HG03025 (cell line): ENCODE results near the gene PRSS56.
"Not testable (repeated sequence)": the region's sequence is repeated elsewhere in the genome, so short reads cannot be mapped to it uniquely, and the experiment has no call there.

ENCODE experiments used
- ATAC-seq: cut with Tn5 transposase; IDR thresholded peaks from one replicate; pipeline ENCODE4 v1.9.1; 2021; ENCODE audit warnings: mild to moderate bottlenecking, moderate library complexity; ENCODE audit not compliant: unreplicated experiment, low FRiP score

PRSS56 gene

DNA sequence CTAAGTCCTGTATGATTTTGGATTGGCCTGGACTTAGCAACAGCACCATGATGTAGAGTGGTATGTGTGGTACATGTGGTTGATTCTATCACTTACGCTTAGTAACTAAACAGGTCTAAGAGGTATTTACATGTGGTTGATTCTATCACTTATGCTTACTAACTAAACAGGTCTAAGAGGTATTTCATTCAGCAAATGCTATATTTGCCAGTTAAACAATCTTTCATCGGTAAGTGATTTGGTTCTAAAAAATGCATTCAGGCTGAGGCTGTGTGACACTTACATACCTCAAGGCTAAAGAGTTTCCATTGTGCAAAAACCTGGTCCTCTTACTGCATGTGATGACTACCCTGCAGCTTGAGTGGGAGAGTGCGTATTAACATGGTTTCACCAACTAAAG lies 43.4 kb downstream of the PRSS56 start:
- ATAC-seq, result no peak

DNA sequence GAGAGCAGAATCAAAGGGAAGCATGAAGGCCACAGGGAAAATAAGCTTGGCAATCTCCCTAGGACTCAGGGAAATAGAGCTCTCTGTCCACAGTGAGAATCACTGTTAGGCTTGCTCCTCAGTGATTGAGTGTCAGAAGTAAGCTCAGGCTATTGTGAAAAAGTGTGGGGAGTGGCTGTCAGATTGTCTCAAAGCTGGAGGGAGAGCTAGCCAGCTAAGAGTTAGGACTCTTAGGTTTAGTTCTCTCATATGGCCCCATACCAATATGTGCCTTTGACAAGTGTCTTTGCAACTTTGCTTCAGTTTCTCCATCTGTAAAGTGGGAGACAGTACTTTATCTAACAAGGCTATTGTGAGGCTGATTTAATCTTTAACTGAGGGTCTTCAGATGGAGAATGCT lies 47.5 kb downstream of the PRSS56 start:
- ATAC-seq, result no peak

DNA sequence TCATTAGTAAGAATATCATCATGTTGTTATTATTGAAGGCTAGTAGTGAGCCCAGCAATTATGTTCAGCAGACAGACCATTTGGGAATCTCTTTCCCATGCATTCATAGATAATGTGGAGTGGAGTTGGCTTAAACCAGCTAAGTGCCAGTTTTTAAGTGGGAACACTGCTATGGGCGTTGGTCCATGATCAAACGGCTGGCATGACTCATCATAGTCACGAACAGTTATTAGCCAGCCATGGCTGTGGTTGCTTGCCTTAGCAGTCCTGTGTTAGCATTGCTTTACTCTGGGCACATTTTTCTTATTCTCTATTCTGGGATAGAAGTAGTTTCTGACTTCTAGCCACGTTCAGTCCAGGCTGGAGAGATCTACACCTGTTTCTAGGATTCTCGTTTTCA lies 48.0 kb downstream of the PRSS56 start:
- ATAC-seq, result no peak

DNA sequence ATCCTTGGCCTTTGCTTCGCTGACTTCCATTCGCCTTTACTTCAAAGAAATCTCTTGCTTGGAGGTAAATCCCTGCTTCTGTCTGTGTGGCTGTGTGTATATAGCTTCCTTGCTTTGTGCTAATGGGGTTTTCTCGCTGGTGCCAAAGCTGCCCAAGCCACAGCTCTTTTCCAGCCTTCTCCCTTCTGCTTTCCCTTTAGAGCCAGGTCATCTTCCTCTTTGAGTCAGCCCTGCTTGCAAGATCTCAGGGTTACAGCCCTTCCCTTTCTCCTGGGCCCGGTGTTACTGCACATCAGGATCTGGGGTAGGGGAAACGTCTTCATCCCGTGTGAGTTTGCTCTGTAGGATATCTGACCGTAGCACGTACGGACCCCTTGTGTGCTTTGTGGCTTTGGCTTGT lies 49.4 kb downstream of the PRSS56 start:
- no peak for ATAC-seq

DNA sequence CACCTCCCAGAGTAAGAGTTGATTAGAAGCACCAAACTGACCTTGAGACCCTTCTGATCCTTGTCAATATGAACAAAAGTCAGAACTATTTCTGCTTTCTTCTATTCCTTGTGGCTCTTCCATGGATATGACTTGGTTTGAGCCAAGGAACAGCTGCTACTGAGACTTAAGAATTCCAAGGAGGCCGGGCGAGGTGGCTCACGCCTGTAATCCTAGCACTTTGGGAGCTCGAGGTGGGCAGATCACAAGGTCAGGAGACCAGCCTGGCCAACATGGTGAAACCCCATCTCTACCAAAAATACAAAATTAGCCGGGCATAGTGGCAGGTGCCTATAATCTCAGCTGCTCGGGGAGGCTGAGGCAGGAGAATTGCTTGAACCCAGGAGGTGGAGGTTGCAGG lies 50.3 kb downstream of the PRSS56 start:
- not testable (repeated sequence) for ATAC-seq

DNA sequence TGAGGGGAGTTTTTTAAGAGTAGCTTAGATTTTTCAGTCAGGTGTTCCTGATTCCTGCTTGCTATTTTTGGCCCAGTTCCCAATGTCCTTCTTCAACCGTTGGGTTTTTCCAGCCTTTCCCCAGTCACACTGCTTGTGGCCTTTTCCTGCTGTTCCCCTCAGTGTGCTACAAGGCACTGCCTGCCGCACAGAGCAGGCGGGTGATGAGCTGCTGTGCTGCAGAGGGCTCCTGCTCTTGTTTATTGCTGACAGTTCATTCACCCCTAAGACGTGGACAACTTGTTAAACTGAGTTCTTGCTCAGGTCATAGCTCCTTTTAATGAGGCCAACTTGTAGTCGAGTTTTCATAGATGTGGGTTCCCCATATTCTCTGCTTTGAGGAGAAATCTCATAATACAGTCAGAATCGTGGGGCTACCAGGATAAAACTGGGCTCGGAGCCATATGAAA lies 50.9 kb downstream of the PRSS56 start:
- ATAC-seq, result no peak

DNA sequence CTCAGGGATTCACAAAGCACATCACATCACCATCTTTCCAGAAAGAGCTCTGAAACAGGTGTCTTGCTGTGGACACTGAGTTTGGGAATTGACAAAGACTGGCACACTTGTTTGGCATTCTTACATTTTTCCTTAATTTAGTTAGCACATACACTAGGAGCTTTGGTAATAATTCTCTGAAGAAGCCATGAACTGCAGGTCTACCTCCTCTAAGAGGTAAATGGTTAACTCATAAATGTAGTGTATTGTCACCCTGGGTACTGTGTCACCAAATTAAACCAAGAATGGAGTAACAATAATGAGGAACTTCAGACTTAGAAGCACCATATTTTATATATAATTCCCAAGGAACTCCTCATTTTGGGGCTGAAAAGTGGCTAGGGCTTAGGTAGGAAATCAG lies 52.9 kb downstream of the PRSS56 start:
- no peak for ATAC-seq

DNA sequence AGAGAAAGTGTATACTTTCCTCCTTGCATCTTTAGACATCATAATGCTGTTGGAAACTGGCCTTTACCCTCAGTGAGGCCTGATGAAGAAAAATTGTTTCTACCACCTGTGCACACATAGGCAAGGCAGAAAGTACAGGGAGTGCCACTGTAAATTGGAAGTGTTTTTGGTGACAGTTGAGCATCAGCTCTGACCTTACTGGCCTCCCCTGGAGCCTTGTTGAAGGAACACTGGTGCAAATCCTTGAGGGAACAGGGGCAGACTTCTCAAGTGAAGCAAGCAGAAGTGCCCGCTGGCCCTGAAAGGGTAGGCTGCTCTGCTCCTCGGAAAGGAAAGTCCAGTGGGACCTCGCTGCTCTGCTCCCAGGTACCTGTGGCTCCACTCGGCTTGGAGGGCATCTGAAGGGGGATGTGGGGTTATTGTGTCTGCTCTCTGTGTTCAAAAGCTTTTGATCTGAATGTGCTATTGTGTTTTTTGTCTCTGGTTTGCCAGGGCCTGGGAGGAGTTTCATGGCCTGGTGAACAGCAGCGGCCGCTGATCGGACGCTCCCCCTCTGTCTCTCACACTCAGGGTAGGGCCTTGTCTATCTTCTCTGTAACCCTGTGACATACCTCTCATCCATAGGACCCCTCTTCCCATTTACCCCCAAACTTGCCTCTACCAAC lies 53.7 kb downstream of the PRSS56 start:
- no peak for ATAC-seq

DNA sequence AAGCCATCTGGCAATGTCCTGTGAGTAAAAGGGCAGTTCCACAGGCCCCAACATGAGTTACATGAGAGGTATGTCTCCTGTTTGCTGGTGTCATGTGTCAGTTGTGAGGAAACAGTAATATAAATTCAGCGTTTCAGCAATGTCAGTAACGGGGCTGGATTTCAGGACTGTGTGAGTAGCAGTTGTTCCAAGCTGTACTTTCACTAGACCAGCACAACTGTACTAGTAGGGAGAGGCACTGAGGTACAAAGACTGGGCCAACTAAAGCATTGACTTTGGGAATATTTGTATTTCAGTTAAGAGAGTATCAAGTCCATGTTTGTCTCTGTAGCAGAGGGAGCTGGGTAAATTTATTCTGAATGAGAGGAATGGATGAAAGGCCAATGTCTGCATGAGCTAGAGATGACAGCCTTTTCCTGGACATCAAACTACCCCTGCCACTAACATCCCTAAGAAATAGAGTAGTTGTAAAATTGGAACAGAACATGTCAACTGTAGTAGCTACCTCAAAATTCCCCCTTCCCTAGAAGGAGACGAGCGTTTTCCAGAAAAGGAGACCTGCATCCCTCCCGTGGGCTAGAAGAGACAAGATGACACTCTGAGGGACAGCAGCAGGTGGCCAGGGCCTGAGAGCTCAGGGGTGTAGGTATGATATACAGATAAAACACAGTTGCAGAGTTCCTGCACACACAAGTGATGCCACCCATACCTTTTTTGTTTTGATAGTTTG lies 54.7 kb downstream of the PRSS56 start:
- ATAC-seq, result no peak
